HL-60/S4 (cell line): Measurements from ENCODE around the gene COL1A1.

Experiments
- in situ Hi-C: fragments of 300-500 bp; cut with MboI; formaldehyde crosslinking; loops from 2 replicates; pipeline ENCODE4 v1.14.3; 2022; ENCODE audit warnings: low sequenced_read_pairs

COL1A1 gene

DNA sequence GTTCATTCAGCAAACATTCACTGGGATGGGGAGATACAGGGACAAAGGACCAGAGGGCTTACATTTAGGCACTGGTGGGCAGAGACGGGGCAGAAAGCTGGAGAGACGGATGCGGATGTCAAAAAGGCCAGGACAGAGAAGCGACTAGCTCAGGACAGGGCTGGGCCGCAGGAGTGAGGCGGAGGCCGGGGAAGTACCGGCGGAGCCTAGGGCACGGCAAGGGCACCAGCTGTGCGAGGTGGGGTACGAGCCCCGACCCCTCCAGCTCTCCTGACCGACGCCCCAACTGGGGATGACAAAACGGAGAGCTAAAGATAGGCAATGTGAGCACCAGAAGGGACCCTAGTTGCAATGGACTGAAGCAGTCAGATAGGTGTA lies 39.5 kb downstream of the COL1A1 start:
- in situ Hi-C loops: no loop called here

DNA sequence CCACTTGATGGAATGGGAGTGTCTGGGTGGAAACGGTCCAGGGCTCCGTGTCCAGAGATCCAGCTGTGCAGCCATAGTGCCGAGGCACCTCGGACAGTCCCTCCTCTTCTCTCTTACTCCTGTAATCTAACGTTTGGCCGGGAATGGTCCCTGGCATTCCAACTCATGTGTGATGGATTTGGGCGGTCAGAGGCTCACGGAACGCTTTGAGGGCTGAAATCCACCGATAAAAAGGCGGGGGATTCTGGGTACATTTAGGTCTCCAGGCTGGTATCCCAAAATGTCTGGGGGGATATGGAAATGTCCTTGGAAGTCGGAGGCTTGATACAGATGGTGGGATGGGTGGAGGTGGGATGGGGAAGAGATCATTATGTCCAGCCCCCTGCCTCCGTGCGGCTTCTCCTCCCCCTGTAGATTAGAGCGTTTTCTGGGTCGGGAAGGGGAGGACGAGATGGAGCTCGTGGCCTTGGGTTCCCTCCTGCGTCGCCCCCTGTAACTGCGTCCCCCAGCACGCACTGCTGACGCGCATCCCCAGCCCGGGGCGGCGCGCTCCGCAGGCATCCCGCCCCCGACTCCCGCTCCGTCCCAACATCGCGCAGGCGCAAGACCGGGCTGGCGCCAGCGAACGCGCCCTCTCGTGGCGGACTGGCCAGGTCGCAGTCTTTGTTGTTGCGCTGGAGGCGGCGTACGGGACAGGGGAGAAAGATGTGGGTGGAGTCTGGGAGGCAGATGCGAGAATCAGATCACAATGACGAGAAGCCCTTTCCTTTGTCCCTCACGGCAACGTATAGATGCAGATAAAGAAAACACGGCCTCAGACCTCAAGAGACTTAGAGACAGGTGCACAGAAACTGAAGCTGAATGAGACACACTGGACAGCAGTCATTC lies 40.2 kb downstream of the COL1A1 start:
- in situ Hi-C loops: no loop called here

DNA sequence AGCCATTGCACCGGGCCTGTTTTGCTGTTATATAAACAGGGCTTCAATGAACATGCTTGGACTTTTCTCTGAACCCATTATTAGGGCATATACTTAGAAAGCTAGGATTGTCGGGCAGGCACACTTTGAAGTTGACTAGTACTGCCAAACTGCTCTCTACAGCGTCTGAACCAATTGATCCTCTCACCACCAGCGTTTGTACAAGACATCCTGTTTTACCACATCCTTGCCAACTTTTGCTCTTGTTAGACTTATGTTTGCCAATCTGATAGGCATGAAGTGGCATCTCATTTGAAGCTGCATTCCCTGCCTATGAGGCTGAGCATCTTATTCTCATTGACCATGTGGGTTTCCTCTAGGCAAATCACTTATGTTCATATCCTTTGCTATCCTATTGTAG lies 43.5 kb downstream of the COL1A1 start:
- in situ Hi-C loops: no loop called here

DNA sequence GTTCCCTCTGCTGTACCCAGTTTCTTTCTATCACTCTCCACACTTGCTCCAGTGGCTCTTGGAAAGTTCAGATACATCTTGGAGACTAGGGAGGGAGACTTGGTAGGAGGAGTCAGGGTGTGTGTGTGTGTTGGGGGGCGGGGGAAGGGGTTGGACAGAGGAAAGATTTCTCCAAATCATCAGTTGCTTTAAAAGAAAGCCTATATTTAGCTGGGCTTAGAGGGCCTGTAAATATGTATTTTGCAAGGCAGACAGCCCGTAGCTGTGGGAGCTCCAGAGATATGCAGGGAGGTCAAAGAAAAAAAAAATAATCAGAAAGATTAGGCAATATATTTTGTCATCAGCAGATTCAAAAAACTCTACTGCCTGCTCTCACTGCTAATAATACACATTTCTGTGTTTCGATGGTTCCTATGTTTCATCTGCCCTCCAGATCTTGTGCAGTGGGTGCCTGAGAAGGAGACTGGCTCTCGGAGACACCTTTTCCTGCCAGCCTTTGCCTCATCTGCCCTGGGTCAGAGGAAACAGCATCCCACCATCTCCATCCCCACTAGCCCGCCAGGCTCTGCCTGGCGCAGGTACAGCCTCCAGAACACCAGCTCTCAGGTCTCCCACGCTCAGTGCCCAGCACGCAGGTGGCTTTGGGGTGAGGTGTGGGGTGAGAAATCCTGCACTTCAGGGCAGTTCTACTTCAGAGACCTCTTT lies 46.2 kb downstream of the COL1A1 start:
- in situ Hi-C loops: no loop called here

DNA sequence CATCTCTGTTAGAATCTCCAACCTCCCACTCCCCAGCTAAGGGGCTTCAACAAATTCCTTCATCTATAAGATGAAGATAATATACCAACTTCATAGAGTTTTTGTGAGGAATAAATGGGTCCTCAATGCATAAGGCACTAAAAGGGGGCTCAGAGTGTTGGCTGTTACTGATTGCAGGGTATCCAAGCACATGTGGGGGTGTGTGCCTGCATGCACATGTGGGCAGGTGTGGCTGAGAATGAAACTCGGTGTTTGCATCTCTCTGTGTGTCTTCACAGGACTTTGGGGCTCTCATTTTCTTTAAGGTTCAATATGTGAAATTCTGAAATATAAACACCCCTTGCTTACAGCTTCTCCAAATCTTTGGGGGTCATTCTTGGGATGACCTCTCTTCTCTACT lies 46.8 kb downstream of the COL1A1 start:
- in situ Hi-C loops: no loop called here

DNA sequence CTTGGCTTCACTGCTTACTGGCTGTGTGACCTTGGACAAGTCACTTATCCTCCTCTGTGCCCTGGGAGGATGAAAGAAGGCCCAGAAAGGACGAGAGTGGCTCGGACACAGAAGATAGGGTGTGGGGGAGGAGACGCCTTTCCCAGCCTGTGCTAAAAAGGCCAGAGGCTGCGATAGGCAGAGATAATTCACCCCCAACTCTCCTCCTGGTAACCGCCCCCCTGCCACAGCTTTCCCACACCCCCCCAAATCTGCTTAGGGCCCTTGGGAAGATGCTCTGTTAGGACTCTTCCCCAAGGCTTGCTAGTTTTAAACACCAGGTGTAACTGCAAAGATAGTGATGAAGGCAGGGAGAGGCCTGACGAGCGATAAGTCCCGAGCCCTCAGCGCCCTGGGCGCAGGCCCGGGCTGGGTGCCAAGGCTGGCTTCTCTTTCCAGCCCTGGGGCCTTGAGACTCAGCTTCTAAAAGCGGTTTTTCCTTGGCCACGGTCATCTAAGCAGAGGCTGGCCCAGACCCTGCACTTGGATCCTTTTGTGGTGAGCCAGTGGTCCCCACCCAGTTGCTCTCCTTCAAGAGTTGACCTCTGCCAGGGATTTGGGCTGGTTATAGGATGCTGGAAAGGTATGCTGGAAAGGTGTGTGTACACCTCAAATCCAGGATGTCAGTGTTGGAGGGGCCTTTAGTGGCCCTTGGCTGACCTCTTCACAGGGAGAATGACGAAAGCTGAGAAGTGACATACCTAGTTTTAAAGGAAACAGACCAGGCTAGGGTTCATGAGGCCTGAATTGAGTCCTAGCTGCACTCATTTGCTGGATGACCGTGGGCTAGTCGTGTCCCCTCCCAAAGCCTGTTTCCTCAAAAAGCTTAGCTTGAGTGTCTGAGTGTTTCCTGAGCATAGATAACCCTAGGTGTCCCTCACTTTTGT lies 47.5 kb downstream of the COL1A1 start:
- in situ Hi-C loops: no loop called here

DNA sequence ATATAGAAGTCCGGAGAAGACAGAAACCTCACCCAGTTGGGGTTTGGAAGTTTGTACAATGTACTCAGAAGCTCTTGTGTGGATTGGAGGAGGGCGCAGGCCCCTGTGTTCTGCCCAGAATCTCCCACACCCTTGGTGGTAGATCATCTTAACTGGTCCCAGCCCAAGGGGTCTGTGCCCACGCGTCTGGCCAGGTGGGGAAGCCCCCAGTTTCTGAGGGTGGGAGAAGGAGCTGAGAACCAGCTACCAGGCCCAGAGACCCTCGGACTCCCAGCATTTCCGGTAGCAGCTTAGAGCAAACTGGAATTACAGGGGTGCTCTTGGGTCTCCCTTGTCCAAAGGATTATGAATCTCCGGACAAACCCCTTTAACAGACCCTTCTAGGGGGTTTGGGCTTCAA lies 48.7 kb downstream of the COL1A1 start:
- in situ Hi-C loops: no loop called here

DNA sequence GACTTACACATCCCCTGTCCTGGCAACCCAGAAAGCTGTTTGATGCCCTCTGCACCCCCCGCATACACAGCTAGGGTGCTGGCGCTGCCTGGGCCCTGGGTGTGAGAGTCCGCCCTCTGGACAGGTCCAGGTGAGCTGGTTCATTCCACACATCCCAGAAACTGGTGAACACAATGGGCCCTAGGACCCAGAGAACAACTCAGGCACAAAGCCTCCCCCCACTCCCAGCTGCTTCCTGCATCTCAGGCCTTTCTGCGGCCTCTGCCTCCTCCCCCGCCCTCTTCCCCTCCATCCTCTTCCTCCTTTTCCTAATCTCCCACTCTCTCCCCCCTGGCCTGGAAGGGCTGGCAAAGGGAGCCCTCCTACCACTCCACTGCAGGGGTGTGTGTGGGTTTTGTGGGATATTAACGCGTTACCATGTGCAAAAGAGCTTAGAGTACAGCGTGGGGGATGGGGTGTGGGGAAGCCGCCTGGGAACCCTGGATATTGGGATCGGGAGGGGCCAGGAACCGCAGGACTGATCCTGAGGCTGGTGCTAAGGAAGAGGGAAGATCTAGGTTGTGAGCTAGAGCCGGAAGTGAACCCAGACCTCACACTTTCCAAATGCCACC lies 49.4 kb downstream of the COL1A1 start:
- in situ Hi-C loops: no loop called here

DNA sequence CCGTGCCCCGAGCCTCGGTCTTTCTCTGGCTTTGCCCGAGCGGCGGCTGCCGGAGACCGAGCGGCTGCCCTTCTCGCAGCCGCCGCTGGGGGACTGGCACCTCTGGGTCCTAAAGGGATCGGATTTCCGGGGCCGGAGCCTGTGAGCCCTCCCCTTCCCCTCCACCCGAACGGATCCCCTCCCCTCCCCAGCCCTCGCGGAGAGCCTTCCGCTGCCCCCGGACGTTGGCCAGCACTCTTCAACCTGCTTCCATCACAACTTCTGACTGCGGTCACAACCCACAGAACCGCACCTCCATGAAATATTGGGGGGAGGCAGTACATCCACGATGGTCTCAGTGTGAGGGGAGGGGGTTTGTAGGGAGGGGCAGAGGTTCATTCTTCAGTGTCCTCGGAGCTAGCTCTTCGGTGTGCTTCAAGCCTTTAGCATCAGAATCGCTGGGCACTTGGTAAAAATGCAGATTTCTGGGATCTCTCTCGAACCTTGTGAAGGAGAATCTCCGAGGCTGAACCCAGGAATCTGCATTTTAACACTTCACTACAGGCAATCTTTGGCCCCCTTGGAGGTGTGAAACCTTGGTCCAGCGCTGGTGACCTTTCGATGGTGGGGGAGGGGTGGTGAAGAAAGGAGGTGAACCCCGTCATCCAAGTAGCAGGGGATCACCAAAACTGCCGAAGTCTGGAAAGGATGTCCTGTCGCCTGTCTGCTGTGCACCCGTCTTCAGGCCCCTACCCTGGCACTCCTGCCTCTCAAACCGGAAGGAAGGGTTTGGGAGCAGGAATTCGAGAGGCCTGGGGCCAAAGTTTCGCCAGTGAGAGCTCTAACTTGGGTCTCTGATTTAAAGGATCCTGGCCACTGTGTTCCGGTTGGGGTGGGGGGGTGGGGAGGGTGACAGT lies 50.1 kb downstream of the COL1A1 start:
- in situ Hi-C loops: no loop called here

DNA sequence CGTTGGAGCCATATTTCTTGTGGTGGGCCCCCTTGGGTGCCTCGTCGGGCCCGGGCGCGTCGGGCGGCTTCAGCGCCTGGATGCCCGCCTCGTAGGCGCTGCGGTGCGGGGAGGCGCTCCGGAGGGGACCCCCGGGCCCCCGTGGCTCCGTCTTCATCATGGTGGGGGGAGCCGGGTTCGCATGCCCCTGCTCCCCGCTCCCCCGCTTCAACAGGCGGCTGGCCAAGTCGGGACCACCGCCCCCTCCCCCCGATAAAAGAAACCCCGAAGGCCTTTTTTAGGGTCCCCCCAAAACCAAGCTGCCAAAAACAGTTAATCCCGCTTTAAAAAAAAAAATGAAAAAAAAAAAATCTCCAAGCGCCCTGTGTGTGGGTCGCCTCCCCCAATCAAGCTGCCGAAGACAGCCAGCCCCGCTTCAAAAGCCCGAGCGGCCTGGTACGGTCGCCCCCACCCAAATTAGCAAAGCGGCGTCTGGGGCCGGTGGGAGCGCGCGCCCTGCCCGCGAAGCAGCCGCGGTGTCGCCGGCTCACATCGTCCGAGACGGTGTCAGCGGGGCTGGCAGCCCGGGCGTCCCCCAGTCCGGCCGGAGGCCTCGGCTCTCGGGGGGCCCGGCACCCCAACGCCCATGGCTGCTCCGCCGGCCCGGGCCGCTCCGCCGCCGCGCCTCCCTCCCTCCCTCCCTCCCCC lies 50.9 kb downstream of the COL1A1 start, which contains the start of gene PPP1R9B:
Gene PPP1R9B (minus strand): TSS at position 324 of the 687 bp plus-strand sequence. CDS start 164 bp downstream, at position 160.
- in situ Hi-C loops: no loop called here

DNA sequence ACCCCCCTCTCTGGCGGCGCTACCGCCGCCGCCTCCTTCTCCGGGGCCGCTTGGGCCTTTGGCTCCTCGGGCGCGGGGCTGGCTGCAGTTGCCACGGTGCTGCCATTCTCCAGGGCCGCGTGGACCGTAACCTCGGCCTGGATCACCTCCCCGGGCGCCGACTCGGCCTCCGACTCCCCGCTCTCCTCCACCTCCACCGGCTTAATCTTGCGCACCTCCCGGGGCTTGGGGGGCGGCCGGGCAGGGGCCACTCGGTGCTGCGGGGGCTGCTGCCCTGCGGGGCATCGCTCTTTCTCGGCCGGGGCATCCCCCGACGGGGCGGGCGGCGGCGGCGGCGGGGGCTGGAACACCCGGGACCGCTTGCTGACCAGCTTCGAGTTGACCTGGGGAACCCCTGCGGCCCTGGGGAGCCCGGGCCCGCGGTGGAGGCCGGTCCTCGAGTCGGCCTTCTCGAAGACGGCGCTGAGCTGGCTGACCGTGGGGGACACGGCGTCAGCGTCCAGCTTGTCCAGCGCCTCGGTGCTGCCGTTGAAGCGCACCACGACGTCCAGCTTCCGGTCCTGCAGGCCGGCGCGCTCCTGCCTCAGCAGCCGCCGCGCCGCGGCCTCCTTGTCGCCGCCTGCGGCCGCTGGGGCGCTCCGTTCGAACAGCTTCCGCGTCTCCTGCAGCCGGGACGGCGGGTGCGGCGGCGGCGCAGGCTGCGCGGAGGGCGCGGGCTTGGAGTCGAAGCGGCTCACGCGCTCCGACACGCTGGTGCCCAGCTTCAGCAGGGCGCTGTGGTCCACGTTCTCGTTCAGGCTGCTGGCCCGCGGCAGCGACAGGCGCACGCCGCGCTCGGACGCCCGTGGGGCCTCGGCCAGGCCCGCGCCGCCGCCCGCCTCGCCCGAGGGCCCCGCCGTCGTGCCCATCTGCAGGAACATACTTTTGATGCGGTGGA lies 51.7 kb downstream of the COL1A1 start:
- in situ Hi-C loops: no loop called here

DNA sequence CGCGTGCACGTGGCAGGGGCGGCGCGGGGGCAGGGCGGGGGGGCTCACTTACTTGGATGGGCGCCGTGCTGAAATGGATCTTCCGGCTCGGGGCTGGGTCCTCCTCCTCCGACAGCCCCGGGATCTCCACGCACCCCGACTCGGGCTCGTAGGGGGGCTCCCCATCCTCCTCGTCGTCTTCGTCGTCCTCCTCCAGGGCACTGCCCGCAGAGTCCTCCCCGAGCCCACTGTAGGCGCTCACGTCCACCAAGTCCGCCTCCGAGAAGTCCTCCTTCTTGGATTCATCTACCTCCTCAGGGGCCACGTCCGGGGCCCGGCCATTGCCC lies 52.4 kb downstream of the COL1A1 start:
- in situ Hi-C loops: no loop called here

DNA sequence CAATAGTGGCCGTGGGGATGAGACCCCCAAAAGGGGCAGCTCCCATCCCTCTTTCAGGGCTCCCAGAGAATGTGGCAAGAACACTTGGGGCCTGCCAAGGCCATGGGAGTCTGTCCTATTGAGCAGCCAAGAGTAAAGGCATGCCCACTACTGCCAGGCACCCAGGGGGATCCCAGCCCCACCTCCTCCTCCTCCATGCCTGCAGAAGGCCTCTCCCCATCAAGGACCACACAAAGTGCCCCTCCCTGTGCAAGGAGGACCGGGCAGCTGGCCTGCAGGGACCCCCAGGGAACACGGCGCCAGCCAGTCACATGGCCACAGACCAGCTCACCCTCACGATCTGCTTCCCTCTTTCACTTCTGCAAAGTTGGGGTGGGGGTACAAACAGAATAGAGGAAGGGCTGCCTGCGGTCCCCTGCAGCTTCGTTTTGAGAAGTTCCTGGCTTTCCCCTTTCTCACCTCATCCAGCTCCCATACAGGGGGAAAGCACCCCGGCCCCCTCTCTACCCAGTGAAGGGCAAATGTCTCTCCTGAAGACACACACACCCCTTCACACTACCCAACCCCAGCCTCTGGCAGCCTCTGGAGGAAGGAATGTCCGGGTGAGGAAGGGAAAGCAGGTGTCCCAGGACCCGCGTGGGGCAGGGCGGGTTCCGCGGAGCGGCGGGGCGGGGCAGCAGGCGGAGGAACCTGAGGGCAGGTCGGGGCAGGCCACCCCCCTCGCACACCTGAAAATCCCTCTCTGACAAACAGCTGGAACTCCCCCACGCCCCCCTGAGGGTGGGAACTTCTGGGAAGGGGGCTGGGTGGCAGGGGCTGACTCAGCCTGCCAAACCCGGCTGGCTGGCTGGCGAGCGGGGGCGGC lies 53.0 kb downstream of the COL1A1 start:
- in situ Hi-C loops: no loop called here

DNA sequence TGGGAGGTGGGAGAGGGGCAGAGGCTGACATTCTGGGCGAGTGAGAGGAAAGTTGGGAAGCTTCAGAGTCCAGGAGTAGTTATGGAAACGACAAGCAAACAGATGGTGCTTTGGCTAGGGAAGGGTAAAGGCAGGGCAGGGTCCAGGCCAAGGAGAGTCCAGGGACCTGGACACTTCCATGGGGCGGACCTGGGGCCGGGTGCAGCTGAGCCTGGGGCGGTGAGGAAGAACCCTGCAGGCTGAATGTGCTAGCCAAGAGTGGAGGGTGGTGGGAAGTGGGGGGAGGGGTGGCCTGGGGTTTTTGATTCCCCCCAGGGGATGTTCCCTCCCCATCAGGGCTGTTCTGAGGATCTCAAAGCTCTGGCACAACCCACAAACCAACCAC lies 53.6 kb downstream of the COL1A1 start:
- in situ Hi-C loops: no loop called here

DNA sequence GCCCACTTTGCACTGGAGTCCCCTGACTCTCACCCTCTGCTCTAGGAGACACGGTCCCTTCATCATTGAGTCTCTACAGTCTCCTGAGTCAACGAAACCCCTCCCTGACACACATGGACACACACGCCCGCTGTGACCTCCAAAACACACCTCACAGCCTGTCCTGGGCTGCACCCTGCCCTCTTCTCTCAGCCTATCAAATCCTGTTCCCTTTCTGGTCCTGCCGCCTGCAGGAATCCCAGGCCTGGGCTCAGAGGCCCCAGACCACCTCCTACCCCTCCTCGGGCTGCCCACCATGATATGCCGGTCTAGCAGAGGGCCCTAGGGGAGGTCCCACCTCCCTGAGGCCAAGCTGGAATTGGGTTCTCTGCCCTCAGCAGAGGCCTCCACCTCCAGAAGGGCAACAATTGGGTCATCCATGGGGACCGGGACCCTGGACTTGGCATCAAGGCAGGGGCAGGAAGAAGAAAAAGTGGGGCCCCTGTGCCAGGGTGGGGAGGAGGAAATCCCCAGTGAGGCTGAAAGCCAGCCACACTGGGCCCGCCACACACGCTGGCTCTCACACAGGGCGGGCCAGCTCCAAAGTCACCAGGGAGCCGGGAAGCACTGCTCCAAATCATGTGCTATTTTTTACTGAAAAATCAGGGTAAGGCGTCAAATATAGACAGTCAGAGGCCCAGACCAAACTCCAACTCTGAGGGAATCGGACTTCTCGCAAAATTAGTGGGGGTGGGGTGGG lies 54.3 kb downstream of the COL1A1 start:
- in situ Hi-C loops: no loop called here

DNA sequence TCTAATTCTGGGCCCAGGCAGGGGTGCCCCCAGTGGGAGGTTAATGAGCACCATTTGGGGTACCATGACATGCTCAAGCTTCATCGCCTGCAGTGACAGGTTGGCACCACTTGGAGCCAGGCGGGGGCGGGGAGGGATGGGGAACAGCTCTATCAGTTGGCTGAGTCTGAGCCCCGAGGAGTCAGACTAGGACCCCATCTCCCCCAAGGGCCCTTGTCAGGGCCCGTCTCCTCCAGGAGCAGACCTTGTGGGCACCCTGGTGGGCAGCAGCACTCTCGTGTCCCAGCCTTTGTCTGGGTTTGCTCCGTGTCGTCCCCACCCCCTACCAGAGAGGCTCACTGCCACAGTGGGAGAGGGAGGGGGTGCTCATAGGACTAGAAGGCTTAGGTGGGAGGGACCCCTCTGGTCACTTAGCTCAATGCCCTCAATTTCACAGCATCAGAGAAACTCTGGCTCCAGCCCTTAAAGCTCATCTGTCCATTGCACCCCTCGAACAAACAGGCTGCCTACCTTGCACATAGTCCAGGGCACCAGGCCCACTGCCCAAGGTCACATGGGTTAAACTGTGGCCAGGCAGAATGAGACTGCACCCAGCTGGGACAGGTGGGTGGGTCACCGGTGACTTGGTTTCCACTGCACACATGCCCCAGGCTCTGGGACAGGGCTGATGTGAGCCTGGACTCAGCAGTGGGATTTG lies 55.1 kb downstream of the COL1A1 start:
- in situ Hi-C loops: no loop called here
